IPS-NIHi7 (cell line): ENCODE results near the gene PHLDA3.
A peak's percentile ranks its signal among the peaks of the same experiment; 100 is the strongest.

ENCODE experiments used
- DNase-seq: peaks from one replicate; pipeline ENCODE4 v3.0.0; 2012; ENCODE audit warnings: mixed read lengths; ENCODE audit errors: extremely low spot score

PHLDA3 gene

DNA sequence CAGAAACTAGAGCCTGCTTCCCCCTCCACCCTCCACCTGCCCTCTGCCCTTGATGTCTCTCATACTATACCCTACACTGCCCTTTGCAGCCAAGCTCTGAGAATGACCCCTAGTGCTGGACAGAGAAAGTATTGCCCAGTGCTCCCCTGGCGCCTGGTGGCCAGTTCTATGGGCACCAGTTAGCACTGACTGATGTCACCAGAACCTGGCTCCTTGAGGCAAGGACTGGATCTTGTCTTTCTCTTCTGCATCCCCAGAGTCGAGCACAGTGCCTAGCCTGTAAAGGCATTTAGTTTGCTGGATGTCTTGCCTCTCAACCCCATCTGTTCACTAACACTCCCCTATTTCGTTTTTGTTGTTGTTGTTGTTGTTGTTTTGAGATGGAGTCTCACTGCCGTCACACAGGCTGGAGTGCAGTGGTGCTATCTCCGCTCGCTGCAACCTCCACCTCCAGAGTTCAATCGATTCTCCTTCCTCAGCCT, 5.9 kb downstream of the PHLDA3 start:
- peak; percentile 42 for DNase-seq

DNA sequence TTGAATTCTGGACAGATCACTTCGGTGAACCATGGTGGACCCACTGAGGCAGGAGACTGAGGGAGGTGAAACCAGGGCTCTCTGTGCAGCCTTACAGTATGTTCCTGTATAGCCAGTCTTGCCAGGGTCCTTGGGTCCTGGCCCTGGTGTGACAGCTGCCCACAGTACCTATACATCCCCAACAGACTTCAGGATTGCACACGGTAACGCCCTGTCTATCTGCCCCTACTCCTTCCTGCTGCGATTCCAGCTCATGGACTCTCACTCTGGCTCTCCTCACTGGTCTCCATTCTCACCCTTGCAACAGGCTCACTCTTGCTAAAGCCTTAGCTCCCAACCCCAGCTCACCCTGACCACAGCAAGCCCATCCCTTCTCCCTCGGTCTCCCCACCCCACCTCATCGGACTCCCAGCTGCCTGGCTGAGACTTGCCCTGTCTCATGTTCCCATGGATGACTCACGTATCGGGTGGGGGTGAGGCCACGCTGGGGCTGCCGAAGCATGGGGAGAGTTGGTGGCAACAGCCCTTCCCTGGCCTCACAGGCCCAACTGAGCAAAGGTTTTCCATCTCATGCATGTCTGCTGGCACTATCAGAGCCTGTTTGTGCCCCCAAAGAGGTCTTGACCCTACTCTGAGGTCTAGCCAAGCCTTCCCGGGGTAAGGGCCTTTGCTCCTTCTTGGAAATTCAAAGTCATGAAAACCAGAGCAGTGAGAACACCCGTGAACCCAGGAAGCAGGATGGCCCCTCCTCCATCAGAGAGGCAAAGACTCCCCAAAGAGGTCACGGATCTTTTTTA, 7.1 kb downstream of the PHLDA3 start:
- DNase-seq = peak; percentile 29

- DNase-seq = no peak
Observed at GRCh38 chr1:201460814-201461644, 8.0 kb downstream of the PHLDA3 start.

- no peak for DNase-seq
Observed at GRCh38 chr1:201459775-201460174, 9.2 kb downstream of the PHLDA3 start.

- no peak for DNase-seq
Observed at GRCh38 chr1:201459052-201459451, 9.9 kb downstream of the PHLDA3 start.

DNA sequence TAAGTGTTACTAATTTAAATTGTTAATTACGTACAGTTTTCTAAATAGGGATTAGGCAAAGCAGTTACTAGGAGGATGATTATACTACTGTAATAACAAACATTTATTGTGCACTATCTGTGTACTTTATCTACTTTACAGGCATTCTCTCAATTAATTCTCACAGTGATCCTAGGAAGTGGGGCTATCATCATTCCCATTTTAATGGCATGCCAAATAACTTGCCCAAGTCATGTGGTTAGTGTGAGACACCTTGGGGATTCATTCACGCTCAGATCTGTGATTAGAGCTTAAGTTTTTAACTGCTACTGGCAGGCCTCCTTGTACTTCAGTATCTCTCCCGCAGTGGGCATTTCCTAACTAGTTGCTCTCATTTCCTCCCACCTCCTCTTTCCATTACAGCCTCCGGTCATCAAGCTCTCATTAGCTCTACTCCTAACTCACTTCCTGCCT, 11.5 kb downstream of the PHLDA3 start:
- DNase-seq = no peak

- DNase-seq = no peak
Observed at GRCh38 chr1:201456499-201457309, 12.3 kb downstream of the PHLDA3 start.

GRCh38 chr1:201455098-201455497, 13.9 kb downstream of the PHLDA3 start:
- DNase-seq = no peak

GRCh38 chr1:201454608-201455007, 14.4 kb downstream of the PHLDA3 start:
- DNase-seq = no peak

GRCh38 chr1:201452866-201453265, 16.1 kb downstream of the PHLDA3 start:
- DNase-seq = no peak

DNA sequence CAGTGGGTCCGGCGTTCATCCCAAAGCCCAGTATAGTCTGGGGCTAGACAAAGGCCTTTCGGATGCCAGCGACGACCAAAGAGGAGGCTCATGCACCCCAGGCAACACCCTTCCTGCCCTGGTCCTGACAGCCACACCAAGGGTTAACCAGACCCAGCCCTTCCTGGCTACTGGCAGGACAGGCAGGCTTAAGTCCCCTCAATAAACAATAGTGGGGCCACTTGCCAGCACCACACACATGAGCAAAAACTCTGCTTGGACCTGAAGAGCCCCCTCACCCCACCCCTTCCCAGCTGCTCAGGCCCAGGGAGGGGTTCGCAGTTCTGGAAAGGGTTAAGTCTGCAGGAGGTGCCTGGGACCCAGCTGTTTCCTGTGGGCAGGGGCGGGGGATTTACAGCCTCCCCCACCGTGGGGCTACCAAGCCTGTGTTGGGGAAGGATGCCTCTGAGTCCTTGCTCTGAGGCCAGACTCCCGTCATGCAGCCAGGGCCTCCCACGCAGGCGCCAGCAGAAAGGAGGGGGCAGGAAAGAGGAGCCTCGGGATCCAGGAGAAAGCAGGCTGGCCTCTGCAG, 18.2 kb downstream of the PHLDA3 start:
- DNase-seq = peak; percentile 67

GRCh38 chr1:201448990-201449389, 20.0 kb downstream of the PHLDA3 start:
- DNase-seq = no peak

GRCh38 chr1:201447903-201448871, 20.8 kb downstream of the PHLDA3 start:
- DNase-seq = peak; percentile 88

DNA sequence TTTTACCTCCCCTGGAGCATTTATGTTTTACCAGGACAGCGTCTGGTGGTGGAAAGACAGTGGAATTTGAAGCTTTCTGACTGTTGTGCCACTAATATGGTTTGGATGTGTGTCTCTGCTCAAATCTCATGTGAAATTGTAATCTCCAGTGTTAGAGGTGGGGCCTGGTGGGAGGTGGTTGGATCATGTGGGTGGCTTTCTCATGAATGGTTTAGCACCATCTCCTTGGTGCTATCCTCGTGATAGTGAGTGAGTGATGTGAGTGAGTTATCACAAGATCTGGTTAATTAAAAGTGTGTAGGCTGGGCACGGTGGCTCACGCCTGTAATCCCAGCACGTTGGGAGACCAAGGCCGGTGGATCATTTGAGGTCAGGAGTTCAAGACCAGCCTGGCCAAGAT, 23.7 kb downstream of the PHLDA3 start:
- DNase-seq = no peak

- no peak for DNase-seq
Observed at GRCh38 chr1:201444792-201445191, 24.2 kb downstream of the PHLDA3 start.

DNA sequence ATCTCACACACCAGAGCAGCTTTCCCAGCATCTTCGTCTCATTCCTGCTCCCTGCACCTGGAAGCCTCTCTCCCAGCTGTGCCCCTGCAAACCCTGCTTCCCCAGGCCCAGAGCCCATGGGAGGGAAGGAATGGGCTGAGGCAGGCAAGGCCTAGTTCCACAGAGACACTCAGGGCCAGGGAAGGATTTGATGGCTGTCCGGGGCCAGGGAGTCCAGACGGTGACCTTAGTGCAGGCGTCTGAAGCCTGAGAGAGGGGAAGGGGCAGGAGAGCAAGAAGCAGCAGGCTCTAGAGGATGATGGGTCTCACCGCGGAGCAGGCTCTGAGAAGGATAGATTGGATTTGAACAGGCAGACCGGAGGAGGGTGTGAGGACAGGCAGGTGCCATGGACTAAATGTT, 25.2 kb downstream of the PHLDA3 start:
- no peak for DNase-seq

GRCh38 chr1:201436969-201437368, 32.0 kb downstream of the PHLDA3 start:
- DNase-seq = no peak

DNA sequence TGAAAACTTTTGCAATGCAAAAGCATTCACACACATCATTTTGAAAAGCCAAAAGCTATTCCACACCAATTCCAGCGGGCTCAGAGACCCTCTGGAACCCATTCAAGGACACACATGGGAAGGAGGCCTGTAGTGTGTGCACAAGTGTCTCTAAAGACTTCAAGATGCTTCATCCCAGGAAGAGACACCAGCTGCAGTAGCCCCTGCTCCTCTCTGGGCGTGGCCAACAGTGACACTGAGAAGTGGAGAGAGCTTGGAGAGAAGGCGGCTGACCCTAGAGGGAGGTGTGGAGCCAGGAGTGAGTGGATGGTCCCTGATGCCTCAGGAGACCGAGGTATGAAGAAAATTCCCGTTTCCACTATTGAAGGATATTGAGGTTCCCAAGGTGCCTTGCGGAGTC, 32.6 kb downstream of the PHLDA3 start:
- peak; percentile 84 for DNase-seq

- DNase-seq = no peak
Observed at GRCh38 chr1:201434266-201434665, 34.7 kb downstream of the PHLDA3 start.

DNA sequence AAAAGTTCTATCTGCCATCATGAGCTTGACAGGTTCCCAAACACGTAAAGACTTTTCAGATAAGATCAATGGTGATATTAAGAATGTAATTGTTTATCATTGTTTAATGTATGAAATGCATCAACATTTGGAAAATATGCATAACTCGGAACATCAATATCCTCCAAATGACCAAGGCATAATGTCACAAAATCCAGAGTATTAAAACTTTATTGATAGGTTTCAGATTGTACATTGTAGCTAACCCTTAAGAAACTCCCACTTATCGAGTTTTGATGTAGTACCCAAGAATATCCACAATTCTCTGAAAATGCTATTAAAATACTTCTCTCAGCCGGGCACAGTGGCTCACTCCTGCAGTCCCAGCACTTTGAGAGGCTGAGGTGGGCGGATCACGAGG, 35.4 kb downstream of the PHLDA3 start:
- DNase-seq = no peak
